Neuronal stem cell (in vitro differentiated cells): ENCODE data around the gene MTPN.

Experiments
- DNase-seq: peaks from one replicate; pipeline ENCODE4 v3.0.0-alpha.2; 2013; ENCODE audit warnings: low spot score
- H2AFZ ChIP-seq: one replicate; pipeline ENCODE4 v1.6.1; 2013; ENCODE audit warnings: mild to moderate bottlenecking, low read length, inconsistent platforms
- H2AK5ac ChIP-seq: 2 replicates; pipeline ENCODE4 v1.6.1; 2013; ENCODE audit warnings: low read depth, mild to moderate bottlenecking, inconsistent platforms, low read length, moderate library complexity, mixed read lengths
- H2BK120ac ChIP-seq: 2 replicates; pipeline ENCODE4 v1.6.1; 2013; ENCODE audit warnings: low read depth, mild to moderate bottlenecking, inconsistent platforms, low read length, moderate library complexity, mixed read lengths
- H2BK12ac ChIP-seq: one replicate; pipeline ENCODE4 v1.6.1; 2013; ENCODE audit warnings: low read length, inconsistent platforms
- H2BK15ac ChIP-seq: 2 replicates; pipeline ENCODE4 v1.6.1; 2013; ENCODE audit warnings: mild to moderate bottlenecking, low read length, inconsistent platforms, mixed read lengths
- H2BK5ac ChIP-seq: one replicate; pipeline ENCODE4 v1.6.1; 2013; ENCODE audit warnings: inconsistent platforms, mild to moderate bottlenecking, low read length, moderate library complexity
- H3K14ac ChIP-seq: one replicate; pipeline ENCODE4 v1.6.1; 2013; ENCODE audit warnings: low read length, inconsistent platforms
- H3K18ac ChIP-seq: 2 replicates; pipeline ENCODE4 v1.6.1; 2013; ENCODE audit warnings: low read length, inconsistent platforms
- H3K23ac ChIP-seq: 2 replicates; pipeline ENCODE4 v1.6.1; 2013; ENCODE audit warnings: low read depth, mild to moderate bottlenecking, mixed read lengths, low read length, inconsistent platforms; ENCODE audit not compliant: poor library complexity
- H3K27ac ChIP-seq: replicated peaks from 3 replicates; pipeline ENCODE4 v1.5.1; 2013; ENCODE audit warnings: low read length, inconsistent platforms
- H3K27me3 ChIP-seq, 3 experiments: 2 replicates each; pipeline ENCODE4 v1.6.1; 2013; ENCODE audit warnings: low read length in 3 of 3, mild to moderate bottlenecking in 2 of 3, inconsistent platforms in 1 of 3, low read depth in 1 of 3, mixed read lengths in 1 of 3, moderate library complexity in 1 of 3; ENCODE audit not compliant: control insufficient read depth in 3 of 3, insufficient read depth in 3 of 3
- H3K36me3 ChIP-seq, 2 donors: replicated peaks in 1 of 2; 2 replicates each; pipeline ENCODE4 v1.6.1; 2013; ENCODE audit warnings: low read length in 2 of 2; ENCODE audit not compliant: control insufficient read depth in 2 of 2, insufficient read depth in 2 of 2
- H3K4ac ChIP-seq: 2 replicates; pipeline ENCODE4 v1.6.1; 2013; ENCODE audit warnings: inconsistent platforms, mild to moderate bottlenecking, low read length, moderate library complexity
- H3K4me1 ChIP-seq, 2 donors: 1 replicate in 1 of 2; 2 replicates in 1 of 2; pipeline ENCODE4 v1.6.1; 2013; ENCODE audit warnings: low read length in 2 of 2, low read depth in 1 of 2; ENCODE audit not compliant: control insufficient read depth in 2 of 2, insufficient read depth in 1 of 2
- H3K4me2 ChIP-seq: one replicate; pipeline ENCODE4 v1.6.1; 2013; ENCODE audit warnings: mild to moderate bottlenecking, low read length, inconsistent platforms; ENCODE audit not compliant: insufficient read depth, poor library complexity, severe bottlenecking
- H3K4me3 ChIP-seq, 2 donors: 2 replicates each; pipeline ENCODE4 v1.5.1; 2013; ENCODE audit warnings: low read length in 2 of 2, mild to moderate bottlenecking in 2 of 2, inconsistent platforms in 1 of 2, moderate library complexity in 1 of 2
- H3K79me1 ChIP-seq: one replicate; pipeline ENCODE4 v1.6.1; 2013; ENCODE audit warnings: low read depth, mild to moderate bottlenecking, inconsistent platforms, low read length, moderate library complexity
- H3K9ac ChIP-seq: one replicate; pipeline ENCODE4 v1.6.1; 2013; ENCODE audit warnings: mild to moderate bottlenecking, low read depth, low read length, inconsistent platforms; ENCODE audit not compliant: poor library complexity
- H3K9me3 ChIP-seq, 2 donors: replicated peaks in 1 of 2; 2 replicates each; pipeline versions ENCODE3 to v1.6.1; 2013; ENCODE audit warnings: low read length in 2 of 2, mild to moderate bottlenecking in 2 of 2, inconsistent platforms in 1 of 2, low read depth in 1 of 2, mixed read lengths in 1 of 2, moderate library complexity in 1 of 2; ENCODE audit not compliant: control insufficient read depth in 2 of 2, insufficient read depth in 1 of 2
- H4K8ac ChIP-seq: one replicate; pipeline ENCODE4 v1.6.1; 2013; ENCODE audit warnings: low read depth, mild to moderate bottlenecking, inconsistent platforms, low read length, moderate library complexity
- H4K91ac ChIP-seq: one replicate; pipeline ENCODE4 v1.6.1; 2013; ENCODE audit warnings: low read length, low read depth, mild to moderate bottlenecking, inconsistent platforms; ENCODE audit not compliant: poor library complexity
- WGBS, 2 donors: extraction: QIAGEN DNeasy Blood & Tissue Kit; methylation state at CpG; one replicate each; pipeline ENCODE4 v1.1.7; 2013; ENCODE audit warnings: missing lambda C conversion rate in 2 of 2, mixed read lengths in 1 of 2; ENCODE audit not compliant: insufficient read length in 2 of 2, insufficient replicate concordance in 1 of 2; ENCODE audit errors: extremely low coverage in 2 of 2; 5-methylcytosine and 5-hydroxymethylcytosine counted together

Gene MTPN

DNA sequence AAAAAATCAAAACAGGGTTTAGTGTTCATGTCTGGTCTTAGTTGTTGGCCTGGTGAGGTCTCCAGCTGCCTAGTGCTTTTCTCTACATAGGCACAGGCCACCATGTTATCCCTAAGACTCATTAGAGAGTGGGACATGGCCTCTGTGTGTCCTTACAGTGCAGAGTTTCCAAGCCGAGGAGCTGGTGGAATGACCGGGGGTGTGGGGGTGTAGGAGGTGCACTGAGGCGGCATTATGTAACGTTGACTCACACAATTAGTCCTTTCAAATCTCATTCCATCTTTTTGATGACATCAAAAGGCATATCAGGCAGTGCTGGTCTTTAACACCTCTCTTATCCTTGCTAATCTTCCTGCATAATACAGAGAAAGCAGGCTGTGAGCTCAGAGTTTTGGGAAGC, 71.3 kb downstream of the MTPN start:
- Histone ChIP-seq H2BK12ac (no peak overlapping the region), H3K79me1 (no peaks in the 10 kb centered on the region), H3K27ac (no peak overlapping the region), H3K9ac (no peak overlapping the region), H3K4me2 (no peak overlapping the region), H2BK120ac (no peak overlapping the region), H4K91ac (no peak overlapping the region), H3K9me3 (no peaks in the 10 kb centered on the region), H3K4ac (no peak overlapping the region), H3K23ac (no peak overlapping the region), H3K14ac (no peak overlapping the region), H3K36me3 (no peaks in the 10 kb centered on the region), H3K18ac (no peak overlapping the region), H3K4me3 (no peak overlapping the region), H2BK15ac (no peak overlapping the region), H2AFZ (no peak overlapping the region), H3K4me1 (peaks cover 0 to 11% of the 10 kb centered on the region in 2 donors), H4K8ac (no peak overlapping the region), H2AK5ac (no peak overlapping the region), H2BK5ac (no peak overlapping the region), H3K27me3 (no peaks in the 10 kb centered on the region)
- DNase-seq: no peak
- WGBS, 2 donors: no CpG with 5 or more reads among the region's 4 CpGs

DNA sequence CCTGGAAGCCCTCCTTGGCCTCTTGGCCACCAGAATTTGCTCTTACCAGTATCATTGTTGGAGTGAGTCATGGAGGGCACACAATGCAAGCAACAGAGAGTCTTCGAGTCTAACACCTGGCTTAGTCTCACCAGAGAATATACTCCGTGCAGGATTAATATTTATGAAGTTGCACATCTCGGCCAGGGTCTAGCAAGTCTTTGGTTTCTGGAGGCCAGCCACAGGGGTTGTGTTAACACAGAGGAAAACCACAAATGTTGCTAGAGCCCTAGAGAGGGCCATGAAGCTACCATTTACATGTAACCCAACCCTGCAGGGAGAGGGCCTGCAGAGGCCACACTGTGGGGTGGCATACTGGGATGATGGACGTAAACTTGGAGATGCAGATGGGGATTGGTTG, 71.8 kb downstream of the MTPN start:
- Histone ChIP-seq H2AK5ac (no peak overlapping the region), H3K9me3 (no peaks in the 10 kb centered on the region), H2AFZ (no peak overlapping the region), H2BK12ac (no peak overlapping the region), H3K79me1 (no peaks in the 10 kb centered on the region), H3K36me3 (no peaks in the 10 kb centered on the region), H2BK5ac (no peak overlapping the region), H3K27ac (no peak overlapping the region), H3K9ac (no peak overlapping the region), H3K23ac (no peak overlapping the region), H4K8ac (no peak overlapping the region), H3K4me3 (no peak overlapping the region), H3K18ac (no peak overlapping the region), H3K4me2 (no peak overlapping the region), H3K4ac (no peak overlapping the region), H3K4me1 (peaks cover 0 to 10% of the 10 kb centered on the region in 2 donors), H4K91ac (no peak overlapping the region), H2BK15ac (no peak overlapping the region), H2BK120ac (no peak overlapping the region), H3K14ac (no peak overlapping the region), H3K27me3 (no peaks in the 10 kb centered on the region)
- no CpG with 5 or more reads among the region's 4 CpGs for WGBS, 2 donors
- DNase-seq: no peak

DNA sequence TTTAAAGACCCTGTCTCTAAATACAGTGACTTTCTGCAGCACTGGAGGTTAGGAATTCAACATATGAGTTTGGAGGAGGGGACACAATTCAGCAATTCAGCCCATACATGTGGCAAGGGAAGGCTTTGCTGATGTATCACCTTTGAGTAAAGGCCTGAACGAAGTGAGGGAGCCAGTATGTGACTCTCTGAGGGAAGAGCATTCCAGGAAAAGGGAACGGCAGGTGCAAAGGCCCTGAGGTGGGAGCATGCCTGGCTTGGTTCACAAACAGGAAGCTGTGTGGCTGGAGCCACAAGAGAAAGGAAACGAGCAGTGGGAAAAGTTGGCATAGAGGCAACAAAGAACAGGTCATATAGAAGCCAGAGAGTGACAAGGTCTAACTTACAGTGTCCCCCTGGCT, 72.9 kb downstream of the MTPN start:
- no peak overlapping the region for H3K9ac ChIP-seq
- H3K9me3 ChIP-seq: no peaks in the 10 kb centered on the region
- no peak overlapping the region for H4K91ac ChIP-seq
- H3K27me3 ChIP-seq: no peaks in the 10 kb centered on the region
- H3K79me1 ChIP-seq: no peaks in the 10 kb centered on the region
- no peak overlapping the region for H3K14ac ChIP-seq
- WGBS, 2 donors: no CpG with 5 or more reads among the region's 3 CpGs
- no peak overlapping the region for H2BK5ac ChIP-seq
- no peak for DNase-seq
- H3K4ac ChIP-seq: no peak overlapping the region
- H3K4me2 ChIP-seq: no peak overlapping the region
- no peak overlapping the region for H3K4me3 ChIP-seq
- no peak overlapping the region for H2BK120ac ChIP-seq
- H3K36me3 ChIP-seq: no peaks in the 10 kb centered on the region
- no peak overlapping the region for H2AK5ac ChIP-seq
- no peak overlapping the region for H2BK15ac ChIP-seq
- H2AFZ ChIP-seq: no peak overlapping the region
- H4K8ac ChIP-seq: no peak overlapping the region
- no peak overlapping the region for H2BK12ac ChIP-seq
- H3K23ac ChIP-seq: no peak overlapping the region
- H3K4me1 ChIP-seq: peaks cover 0 to 8% of the 10 kb centered on the region in 2 donors
- no peak overlapping the region for H3K18ac ChIP-seq
- H3K27ac ChIP-seq: no peak overlapping the region

- Histone ChIP-seq H3K23ac (no peak overlapping the region), H3K4me3 (no peak overlapping the region), H2BK15ac (no peak overlapping the region), H2AFZ (no peak overlapping the region), H2AK5ac (no peak overlapping the region), H4K8ac (no peak overlapping the region), H3K9me3 (no peaks in the 10 kb centered on the region), H3K4me1 (peaks cover 0 to 8% of the 10 kb centered on the region in 2 donors), H3K27me3 (no peaks in the 10 kb centered on the region), H2BK12ac (no peak overlapping the region), H3K14ac (no peak overlapping the region), H3K27ac (no peak overlapping the region), H3K9ac (no peak overlapping the region), H3K79me1 (no peaks in the 10 kb centered on the region), H3K4me2 (no peak overlapping the region), H3K36me3 (no peaks in the 10 kb centered on the region), H3K4ac (no peak overlapping the region), H4K91ac (no peak overlapping the region), H2BK5ac (no peak overlapping the region), H2BK120ac (no peak overlapping the region), H3K18ac (peak overlapping the region; percentile 39)
- no CpG with 5 or more reads among the region's 6 CpGs for WGBS, 2 donors
- no peak for DNase-seq
These were observed 75.3 kb downstream of the MTPN start for GRCh38 chr7:135901585-135902540.
